Measurements from ENCODE around the gene RGS9BP.
"Not testable (repeated sequence)": the region's sequence is repeated elsewhere in the genome, so short reads cannot be mapped to it uniquely, and the experiment has no call there.

RGS9BP gene

GRCh38 chr19:32675720-32676185 lies at the start of gene RGS9BP:
TSS of gene RGS9BP (plus strand) at chr19:32675848. CDS start at chr19:32676264, 416 bp downstream.
- in situ Hi-C loops (cut with HindIII; ENCODE audit: low pct_unique_long_range_greater_than_20kb, low sequenced_read_pairs): no loop called here
- peak; percentile 43 to 84 for DNase-seq (ENCODE audit: low read depth in 1 of 2, low spot score in 1 of 2)
- TF ChIP-seq JUND (IDR thresholded peaks at IDR 0.05; ENCODE audit: low read depth): no peak

- in situ Hi-C loops (cut with HindIII; ENCODE audit: low pct_unique_long_range_greater_than_20kb, low sequenced_read_pairs): no loop called here
- TF ChIP-seq JUND (IDR thresholded peaks at IDR 0.05; ENCODE audit: low read depth): no peak
- no peak for DNase-seq (ENCODE audit: low read depth in 1 of 2, low spot score in 1 of 2)
Measured at GRCh38 chr19:32626969-32627368, 48.7 kb upstream of the RGS9BP start.

- in situ Hi-C loops (cut with HindIII; ENCODE audit: low pct_unique_long_range_greater_than_20kb, low sequenced_read_pairs): no loop called here
Measured at GRCh38 chr19:32627714-32628270, 47.9 kb upstream of the RGS9BP start.

GRCh38 chr19:32630338-32630737 lies 45.3 kb upstream of the RGS9BP start:
- in situ Hi-C loops (cut with HindIII; ENCODE audit: low pct_unique_long_range_greater_than_20kb, low sequenced_read_pairs): no loop called here
- no peak for TF ChIP-seq JUND (IDR thresholded peaks at IDR 0.05; ENCODE audit: low read depth)
- no peak for DNase-seq (ENCODE audit: low read depth in 1 of 2, low spot score in 1 of 2)

More at GRCh38 chr19:32627714-32628270, 47.9 kb upstream of the RGS9BP start:
- no peak for DNase-seq (ENCODE audit: low read depth in 1 of 2, low spot score in 1 of 2)
- no peak for TF ChIP-seq JUND (IDR thresholded peaks at IDR 0.05; ENCODE audit: low read depth)

- no peak for TF ChIP-seq JUND (IDR thresholded peaks at IDR 0.05; ENCODE audit: low read depth)
- no peak for DNase-seq (ENCODE audit: low read depth in 1 of 2, low spot score in 1 of 2)
- in situ Hi-C loops (cut with HindIII; ENCODE audit: low pct_unique_long_range_greater_than_20kb, low sequenced_read_pairs): no loop called here
Measured at GRCh38 chr19:32631381-32631780, 44.3 kb upstream of the RGS9BP start.

GRCh38 chr19:32637480-32637879 lies 38.2 kb upstream of the RGS9BP start:
- DNase-seq (ENCODE audit: low read depth in 1 of 2, low spot score in 1 of 2): no peak
- in situ Hi-C loops (cut with HindIII; ENCODE audit: low pct_unique_long_range_greater_than_20kb, low sequenced_read_pairs): no loop called here
- no peak for TF ChIP-seq JUND (IDR thresholded peaks at IDR 0.05; ENCODE audit: low read depth)

- in situ Hi-C loops (cut with HindIII; ENCODE audit: low pct_unique_long_range_greater_than_20kb, low sequenced_read_pairs): no loop called here
- DNase-seq (ENCODE audit: low read depth in 1 of 2, low spot score in 1 of 2): no peak
Measured at GRCh38 chr19:32638625-32639024, 37.0 kb upstream of the RGS9BP start.

GRCh38 chr19:32642771-32643170 lies 32.9 kb upstream of the RGS9BP start:
- TF ChIP-seq JUND (IDR thresholded peaks at IDR 0.05; ENCODE audit: low read depth): no peak
- in situ Hi-C loops (cut with HindIII; ENCODE audit: low pct_unique_long_range_greater_than_20kb, low sequenced_read_pairs): no loop called here
- DNase-seq (ENCODE audit: low read depth in 1 of 2, low spot score in 1 of 2): no peak

More at GRCh38 chr19:32638625-32639024, 37.0 kb upstream of the RGS9BP start:
- no peak for TF ChIP-seq JUND (IDR thresholded peaks at IDR 0.05; ENCODE audit: low read depth)

- no peak for TF ChIP-seq JUND (IDR thresholded peaks at IDR 0.05; ENCODE audit: low read depth)
- in situ Hi-C loops (cut with HindIII; ENCODE audit: low pct_unique_long_range_greater_than_20kb, low sequenced_read_pairs): no loop called here
- DNase-seq (ENCODE audit: low read depth in 1 of 2, low spot score in 1 of 2): no peak
Measured at GRCh38 chr19:32646556-32646955, 29.1 kb upstream of the RGS9BP start.

- no peak for DNase-seq (ENCODE audit: low read depth in 1 of 2, low spot score in 1 of 2)
- in situ Hi-C loops (cut with HindIII; ENCODE audit: low pct_unique_long_range_greater_than_20kb, low sequenced_read_pairs): no loop called here
- no peak for TF ChIP-seq JUND (IDR thresholded peaks at IDR 0.05; ENCODE audit: low read depth)
Measured at GRCh38 chr19:32647361-32647760, 28.3 kb upstream of the RGS9BP start.

- TF ChIP-seq JUND (IDR thresholded peaks at IDR 0.05; ENCODE audit: low read depth): no peak
- DNase-seq (ENCODE audit: low read depth in 1 of 2, low spot score in 1 of 2): no peak
- in situ Hi-C loops (cut with HindIII; ENCODE audit: low pct_unique_long_range_greater_than_20kb, low sequenced_read_pairs): no loop called here
Measured at GRCh38 chr19:32649751-32650150, 25.9 kb upstream of the RGS9BP start.

GRCh38 chr19:32650671-32651070 lies 25.0 kb upstream of the RGS9BP start:
- in situ Hi-C loops (cut with HindIII; ENCODE audit: low pct_unique_long_range_greater_than_20kb, low sequenced_read_pairs): no loop called here
- no peak for DNase-seq (ENCODE audit: low read depth in 1 of 2, low spot score in 1 of 2)
- no peak for TF ChIP-seq JUND (IDR thresholded peaks at IDR 0.05; ENCODE audit: low read depth)

- TF ChIP-seq JUND (IDR thresholded peaks at IDR 0.05; ENCODE audit: low read depth): no peak
- DNase-seq (ENCODE audit: low read depth in 1 of 2, low spot score in 1 of 2): peak; percentile 29 to 57
- in situ Hi-C loops (cut with HindIII; ENCODE audit: low pct_unique_long_range_greater_than_20kb, low sequenced_read_pairs): no loop called here
Measured at GRCh38 chr19:32651729-32652140, 23.9 kb upstream of the RGS9BP start.

- DNase-seq (ENCODE audit: low read depth in 1 of 2, low spot score in 1 of 2); in situ Hi-C loops (cut with HindIII; ENCODE audit: low pct_unique_long_range_greater_than_20kb, low sequenced_read_pairs): not testable (repeated sequence)
Measured at GRCh38 chr19:32652331-32652730, 23.3 kb upstream of the RGS9BP start.
